Measurements from ENCODE around the gene MAP3K6. TPM values are rescaled to one million over a fixed set of nuclear protein-coding genes. Genes with fewer than 3 reads are reported as not detected.

The MAP3K6 gene
- total RNA-seq, 1 donor from 2014 or later = 149 TPM

DNA sequence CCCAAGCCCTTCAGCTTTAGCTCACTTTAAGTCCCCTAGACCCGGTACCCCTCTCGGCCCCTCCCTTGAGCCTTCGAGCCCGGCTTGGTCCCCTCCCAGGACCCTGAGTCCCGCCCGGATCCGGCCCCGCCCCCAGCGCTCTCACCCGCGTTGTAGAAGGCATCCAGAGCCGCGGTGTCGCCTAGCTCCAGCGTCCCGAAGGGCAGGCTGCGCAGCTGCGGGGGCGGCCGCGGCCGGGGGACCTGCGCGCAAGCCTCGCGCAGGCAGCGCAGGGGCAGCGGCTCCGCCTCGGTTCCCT, 699 bp downstream of the MAP3K6 start:
- intact Hi-C loops (cut with DNase I) = no loop called here
- TF ChIP-seq POLR2AphosphoS5 (IDR thresholded peaks at IDR 0.05; ENCODE audit: insufficient read depth in 1 of 2, low read depth in 1 of 2) = no peak
- no peak for TF ChIP-seq POLR2A (IDR thresholded peaks at IDR 0.05)
- TF ChIP-seq, protein P1, sequence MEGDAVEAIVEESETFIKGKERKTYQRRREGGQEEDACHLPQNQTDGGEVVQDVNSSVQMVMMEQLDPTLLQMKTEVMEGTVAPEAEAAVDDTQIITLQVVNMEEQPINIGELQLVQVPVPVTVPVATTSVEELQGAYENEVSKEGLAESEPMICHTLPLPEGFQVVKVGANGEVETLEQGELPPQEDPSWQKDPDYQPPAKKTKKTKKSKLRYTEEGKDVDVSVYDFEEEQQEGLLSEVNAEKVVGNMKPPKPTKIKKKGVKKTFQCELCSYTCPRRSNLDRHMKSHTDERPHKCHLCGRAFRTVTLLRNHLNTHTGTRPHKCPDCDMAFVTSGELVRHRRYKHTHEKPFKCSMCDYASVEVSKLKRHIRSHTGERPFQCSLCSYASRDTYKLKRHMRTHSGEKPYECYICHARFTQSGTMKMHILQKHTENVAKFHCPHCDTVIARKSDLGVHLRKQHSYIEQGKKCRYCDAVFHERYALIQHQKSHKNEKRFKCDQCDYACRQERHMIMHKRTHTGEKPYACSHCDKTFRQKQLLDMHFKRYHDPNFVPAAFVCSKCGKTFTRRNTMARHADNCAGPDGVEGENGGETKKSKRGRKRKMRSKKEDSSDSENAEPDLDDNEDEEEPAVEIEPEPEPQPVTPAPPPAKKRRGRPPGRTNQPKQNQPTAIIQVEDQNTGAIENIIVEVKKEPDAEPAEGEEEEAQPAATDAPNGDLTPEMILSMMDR (IDR thresholded peaks at IDR 0.05) = no peak
- H3K27me3 ChIP-seq = no peaks in the 10 kb centered on the region
- peak overlapping the region; percentile 75 to 97 for H3K4me3 ChIP-seq
- DNase-seq (ENCODE audit: extremely low spot score in 2 of 2) = no peak
- peaks cover 51% of the 10 kb centered on the region for H3K4me1 ChIP-seq
- H3K36me3 ChIP-seq = peaks cover 0 to 34% of the 10 kb centered on the region in 2 donors
- no peaks in the 10 kb centered on the region for H3K9me3 ChIP-seq
- H3K27ac ChIP-seq = peak overlapping the region; percentile 99

DNA sequence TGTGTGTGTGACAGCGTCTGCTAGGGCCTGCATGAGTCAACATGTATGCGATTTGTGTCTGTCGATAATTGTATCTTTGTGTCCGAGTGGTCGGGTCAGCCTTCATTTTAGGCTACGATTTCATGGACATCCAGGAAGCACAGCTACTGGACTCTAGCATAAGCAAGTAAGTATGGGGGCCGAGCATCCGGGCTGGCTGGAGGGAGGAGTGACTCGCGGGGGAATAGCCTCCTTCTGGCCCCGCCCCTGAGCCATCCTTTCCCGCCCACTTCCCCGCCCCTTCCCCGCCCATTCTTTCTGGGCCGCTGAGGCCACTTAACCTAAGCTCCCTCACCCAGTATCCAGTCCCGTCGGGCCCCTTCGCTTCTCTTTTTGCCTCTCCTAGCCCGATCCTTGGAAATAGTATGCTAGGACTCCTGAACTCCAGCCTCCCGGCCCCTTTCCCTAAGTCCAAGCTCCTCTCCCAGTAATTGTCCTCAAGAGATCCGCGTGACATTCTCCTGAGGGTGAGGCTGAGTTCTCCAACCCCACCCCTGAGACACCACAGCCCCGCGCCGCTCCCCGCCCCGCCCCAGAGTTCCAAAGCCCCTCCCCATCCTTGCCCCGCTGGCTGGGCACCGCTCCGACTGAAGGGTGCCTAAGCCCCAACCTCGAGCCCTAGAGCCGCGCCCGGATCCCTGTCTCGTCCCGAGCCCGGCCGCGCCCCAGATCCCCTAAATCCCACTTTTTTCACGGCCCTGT, 1.2 kb downstream of the MAP3K6 start:
- peak in 1 of 2 donors; percentile 97 for DNase-seq (ENCODE audit: extremely low spot score in 2 of 2)
- intact Hi-C loops (cut with DNase I) = no loop called here
- TF ChIP-seq POLR2A (IDR thresholded peaks at IDR 0.05) (peak in 1 of 2 donors; percentile 70), POLR2AphosphoS5 (IDR thresholded peaks at IDR 0.05; ENCODE audit: insufficient read depth in 1 of 2, low read depth in 1 of 2) (peak; percentile 18 to 76)
- TF ChIP-seq, protein P1 (IDR thresholded peaks at IDR 0.05) = no peak
- no peaks in the 10 kb centered on the region for H3K27me3 ChIP-seq
- peaks cover 51% of the 10 kb centered on the region for H3K4me1 ChIP-seq
- no peaks in the 10 kb centered on the region for H3K9me3 ChIP-seq
- peaks cover 0 to 38% of the 10 kb centered on the region in 2 donors for H3K36me3 ChIP-seq
- peak overlapping the region; percentile 75 to 97 for H3K4me3 ChIP-seq
- peak overlapping the region; percentile 99 for H3K27ac ChIP-seq

DNA sequence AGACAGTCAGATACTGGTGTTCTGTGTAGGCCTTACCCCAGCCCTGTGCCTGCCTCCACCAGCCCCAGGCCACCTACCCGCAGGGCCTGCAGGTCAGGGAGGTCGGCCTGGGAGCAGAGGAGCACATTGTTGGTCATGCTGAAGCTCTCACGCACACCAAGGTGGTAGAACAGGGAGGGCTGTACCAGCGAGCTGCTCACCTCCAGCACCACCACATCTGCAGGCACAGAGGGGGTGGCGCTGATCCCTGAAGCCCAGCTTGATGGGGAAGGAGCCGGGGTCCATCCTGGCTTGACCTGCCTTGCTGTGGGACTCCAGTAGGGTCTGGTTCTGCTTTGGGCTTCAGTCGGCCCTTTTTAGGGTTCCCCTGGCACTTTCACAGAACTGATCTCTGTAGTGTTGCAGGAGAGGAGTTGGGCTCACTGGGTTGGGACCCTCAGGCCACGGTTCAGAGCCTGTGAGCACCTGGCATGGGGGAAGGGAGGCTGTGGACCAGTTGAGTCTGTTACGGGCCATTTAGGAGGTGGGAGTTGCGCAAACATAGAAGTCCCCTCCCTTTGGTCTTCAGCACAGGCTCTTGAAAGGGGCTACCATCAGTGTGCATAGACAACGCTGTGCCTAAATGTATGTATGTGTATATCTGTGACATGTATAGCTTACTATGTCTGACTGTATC, 1.9 kb downstream of the MAP3K6 start:
- intact Hi-C loops (cut with DNase I) = no loop called here
- H3K27me3 ChIP-seq = no peaks in the 10 kb centered on the region
- no peak for DNase-seq (ENCODE audit: extremely low spot score in 2 of 2)
- H3K9me3 ChIP-seq = no peaks in the 10 kb centered on the region
- TF ChIP-seq POLR2A (IDR thresholded peaks at IDR 0.05) (no peak), POLR2AphosphoS5 (IDR thresholded peaks at IDR 0.05; ENCODE audit: insufficient read depth in 1 of 2, low read depth in 1 of 2) (no peak)
- TF ChIP-seq, protein P1 (IDR thresholded peaks at IDR 0.05) = no peak
- H3K36me3 ChIP-seq = peaks cover 0 to 45% of the 10 kb centered on the region in 2 donors
- H3K27ac ChIP-seq = peak overlapping the region; percentile 99
- H3K4me3 ChIP-seq = peak overlapping the region; percentile 75 to 97
- H3K4me1 ChIP-seq = peaks cover 51% of the 10 kb centered on the region

DNA sequence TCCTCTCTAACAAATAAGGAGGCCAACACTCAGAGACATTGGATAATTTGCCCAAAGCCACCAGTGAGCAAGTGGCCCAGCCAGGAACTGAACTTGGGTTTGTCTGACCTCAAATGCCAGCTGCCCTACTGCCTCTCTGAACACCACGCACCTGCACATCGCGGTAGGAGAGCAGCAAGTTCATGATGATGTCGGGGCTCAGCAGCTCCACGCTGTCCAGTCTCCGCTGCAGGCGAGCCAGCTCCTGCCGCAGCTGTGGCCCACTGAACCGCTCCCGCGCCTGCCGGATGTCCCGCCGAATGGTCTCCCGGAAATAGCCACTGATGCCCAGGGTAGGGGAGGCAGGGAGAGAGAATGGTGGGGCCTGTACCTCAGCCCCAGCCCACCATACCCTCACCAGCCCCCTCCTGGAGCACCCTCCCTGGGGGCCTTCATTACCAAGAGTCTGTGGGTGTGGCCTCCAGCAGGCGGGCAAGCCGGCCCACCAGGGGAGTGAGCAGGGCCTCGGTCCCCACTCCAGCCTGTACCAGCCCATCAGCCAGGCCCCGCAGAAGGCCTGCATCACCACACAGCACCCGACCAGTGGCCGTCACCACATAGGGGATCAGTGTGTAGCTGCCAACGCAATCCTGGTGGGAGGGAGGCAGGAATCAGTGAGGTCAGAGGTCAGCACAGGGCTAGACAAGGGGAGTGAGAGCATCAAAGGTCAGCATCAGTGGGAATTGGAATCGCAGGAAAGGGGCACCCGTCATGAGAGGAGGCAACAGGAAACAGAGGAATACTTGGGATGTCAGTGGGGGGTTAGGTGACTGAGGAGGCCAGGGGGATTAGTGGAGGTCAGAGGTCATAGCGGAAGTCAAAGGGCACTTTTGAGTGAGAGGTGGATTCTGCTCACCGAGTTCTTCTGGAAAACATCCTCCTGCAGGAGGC, 2.7 kb downstream of the MAP3K6 start:
- intact Hi-C loops (cut with DNase I) = no loop called here
- Histone ChIP-seq H3K27ac (peak overlapping the region; percentile 99), H3K9me3 (no peaks in the 10 kb centered on the region), H3K4me3 (no peak overlapping the region), H3K4me1 (peaks cover 44% of the 10 kb centered on the region), H3K27me3 (no peaks in the 10 kb centered on the region), H3K36me3 (peaks cover 0 to 53% of the 10 kb centered on the region in 2 donors)
- TF ChIP-seq POLR2AphosphoS5 (IDR thresholded peaks at IDR 0.05; ENCODE audit: insufficient read depth in 1 of 2, low read depth in 1 of 2) (no peak), POLR2A (IDR thresholded peaks at IDR 0.05) (no peak)
- TF ChIP-seq, protein P1 (IDR thresholded peaks at IDR 0.05) = no peak
- DNase-seq (ENCODE audit: extremely low spot score in 2 of 2) = no peak

All from vagina (tissue), 2 donors.